Brain microvascular endothelial cell (primary cell): Measurements from ENCODE around the gene ITIH4.

ENCODE experiments used
- DNase-seq: peaks from one replicate; pipeline ENCODE4 v3.0.0-alpha.2; 2020
- H3K27ac ChIP-seq: fragments of 250-450 bp; sonication (Bioruptor Pico); 2 replicates; pipeline ENCODE4 v1.5.1; 2020; ENCODE audit warnings: mild to moderate bottlenecking, moderate library complexity
- H3K27me3 ChIP-seq: fragments of 250-450 bp; sonication (Bioruptor Pico); replicated peaks from 2 replicates; pipeline ENCODE4 v1.5.1; 2020; ENCODE audit warnings: mild to moderate bottlenecking
- H3K36me3 ChIP-seq: fragments of 250-450 bp; sonication (Bioruptor Pico); replicated peaks from 2 replicates; pipeline ENCODE4 v1.5.1; 2020; ENCODE audit warnings: mild to moderate bottlenecking
- H3K4me3 ChIP-seq: 2 replicates; pipeline ENCODE4 v1.5.1; 2011; ENCODE audit warnings: low read depth, mild to moderate bottlenecking, control low read depth, low read length, moderate library complexity
- in situ Hi-C: cut with HindIII; loops from 2 replicates; pipeline ENCODE4 v1.10.0; 2017; ENCODE audit warnings: low sequenced_read_pairs, low pct_ligation_motif_present
- TF ChIP-seq, protein P1 (sequence below): IDR thresholded peaks from 2 replicates; pipeline ENCODE4 v1.5.1; 2011; ENCODE audit warnings: low read depth, mild to moderate bottlenecking, moderate library complexity, low read length, control low read depth, inconsistent platforms; ENCODE audit errors: missing control alignments

ITIH4 gene

DNA sequence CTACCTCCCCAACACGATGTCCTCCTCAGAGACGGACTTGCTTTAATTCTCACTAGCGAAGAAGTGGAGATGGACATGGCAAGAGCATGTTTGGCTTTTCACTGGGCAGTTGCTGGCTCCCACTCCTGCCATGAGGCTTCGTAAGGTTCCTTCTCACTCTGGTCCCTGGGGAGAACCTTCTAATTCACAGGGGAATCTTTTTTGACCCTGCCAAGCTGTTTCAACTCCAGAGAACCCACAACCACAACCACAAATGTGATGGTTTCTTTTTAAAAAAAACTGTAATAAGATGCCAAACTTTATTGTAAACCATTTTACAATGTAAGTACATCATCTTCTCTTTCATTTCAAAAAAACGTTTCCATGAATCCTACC lies 6.0 kb upstream of the ITIH4 start:
- no peak overlapping the region for H3K4me3 ChIP-seq
- no peaks in the 10 kb centered on the region for H3K27me3 ChIP-seq
- no peak for DNase-seq
- TF ChIP-seq, protein P1, sequence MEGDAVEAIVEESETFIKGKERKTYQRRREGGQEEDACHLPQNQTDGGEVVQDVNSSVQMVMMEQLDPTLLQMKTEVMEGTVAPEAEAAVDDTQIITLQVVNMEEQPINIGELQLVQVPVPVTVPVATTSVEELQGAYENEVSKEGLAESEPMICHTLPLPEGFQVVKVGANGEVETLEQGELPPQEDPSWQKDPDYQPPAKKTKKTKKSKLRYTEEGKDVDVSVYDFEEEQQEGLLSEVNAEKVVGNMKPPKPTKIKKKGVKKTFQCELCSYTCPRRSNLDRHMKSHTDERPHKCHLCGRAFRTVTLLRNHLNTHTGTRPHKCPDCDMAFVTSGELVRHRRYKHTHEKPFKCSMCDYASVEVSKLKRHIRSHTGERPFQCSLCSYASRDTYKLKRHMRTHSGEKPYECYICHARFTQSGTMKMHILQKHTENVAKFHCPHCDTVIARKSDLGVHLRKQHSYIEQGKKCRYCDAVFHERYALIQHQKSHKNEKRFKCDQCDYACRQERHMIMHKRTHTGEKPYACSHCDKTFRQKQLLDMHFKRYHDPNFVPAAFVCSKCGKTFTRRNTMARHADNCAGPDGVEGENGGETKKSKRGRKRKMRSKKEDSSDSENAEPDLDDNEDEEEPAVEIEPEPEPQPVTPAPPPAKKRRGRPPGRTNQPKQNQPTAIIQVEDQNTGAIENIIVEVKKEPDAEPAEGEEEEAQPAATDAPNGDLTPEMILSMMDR: no peak
- no peak overlapping the region for H3K27ac ChIP-seq
- in situ Hi-C loops: no loop called here
- H3K36me3 ChIP-seq: no peaks in the 10 kb centered on the region

DNA sequence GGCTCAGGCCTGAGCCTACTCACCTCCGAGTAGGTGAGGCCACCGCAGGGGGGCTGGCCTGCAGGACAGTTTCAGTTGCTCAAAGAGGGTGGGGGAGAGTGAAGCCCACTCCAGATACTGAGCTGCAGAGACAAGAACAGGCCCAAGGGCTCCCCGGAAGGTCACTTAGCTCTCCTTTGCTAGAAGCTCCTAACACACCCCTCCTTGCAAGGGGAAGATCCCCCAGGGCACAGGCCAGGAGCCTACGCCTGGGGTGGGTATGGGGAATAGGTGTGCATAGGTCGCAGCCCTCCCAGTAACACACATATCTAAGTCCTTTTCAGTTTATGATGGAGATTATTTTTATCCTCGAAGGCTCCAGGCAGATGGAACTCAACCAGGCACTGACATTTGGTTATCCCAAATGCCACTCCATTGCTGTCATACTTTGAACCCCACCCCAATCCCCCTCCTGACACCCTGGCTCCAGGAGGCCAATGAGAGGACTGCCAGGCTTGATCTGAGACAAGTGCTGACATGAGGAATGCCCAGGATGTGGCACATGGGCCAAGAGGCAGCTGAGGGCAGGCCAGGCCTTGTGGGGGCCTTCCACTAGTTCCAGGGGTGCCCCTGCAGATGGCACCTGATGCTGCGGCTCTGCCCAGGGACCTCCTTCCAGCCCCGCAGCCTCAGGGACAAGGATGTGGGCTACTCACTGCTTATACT lies 5.4 kb upstream of the ITIH4 start:
- no peaks in the 10 kb centered on the region for H3K36me3 ChIP-seq
- H3K4me3 ChIP-seq: no peak overlapping the region
- TF ChIP-seq, protein P1: no peak
- no peaks in the 10 kb centered on the region for H3K27me3 ChIP-seq
- in situ Hi-C loops: no loop called here
- no peak overlapping the region for H3K27ac ChIP-seq
- no peak for DNase-seq

DNA sequence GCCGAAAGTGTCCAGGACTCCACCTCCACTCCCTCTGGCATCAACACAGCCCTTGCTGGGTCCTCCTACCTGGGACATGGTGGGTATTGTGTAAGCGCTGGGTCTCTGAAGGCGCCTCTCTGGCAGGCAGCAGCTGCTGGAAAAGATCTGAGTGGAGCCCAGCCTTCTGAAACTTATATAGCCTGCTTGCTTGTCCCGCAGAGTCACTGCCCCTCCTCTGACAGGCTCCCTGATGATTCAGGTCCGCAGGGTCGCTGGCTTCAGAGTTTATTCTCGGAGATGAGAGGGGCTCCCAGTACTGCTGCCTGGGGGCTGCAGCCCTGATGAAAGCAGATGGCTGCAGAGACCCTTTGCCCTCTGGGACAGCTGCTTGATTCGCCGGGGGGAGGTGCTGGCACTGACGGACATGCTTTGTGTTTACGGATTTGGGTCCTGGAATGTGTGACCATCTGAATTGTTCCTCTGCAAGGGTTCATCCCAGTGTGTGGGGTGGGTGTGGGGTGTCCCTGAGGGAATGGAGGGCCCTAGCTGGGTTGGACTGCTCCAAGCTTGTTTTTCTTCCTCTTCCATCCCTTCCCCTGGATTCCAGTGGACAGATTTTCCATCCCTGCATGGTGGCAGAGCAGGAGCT lies 4.5 kb upstream of the ITIH4 start, which contains the start of gene MUSTN1:
Gene MUSTN1 (minus strand): TSS at position 149 of the 631 bp plus-strand sequence. CDS start 71 bp downstream, at position 78.
- TF ChIP-seq, protein P1: no peak
- Histone ChIP-seq H3K27me3 (no peaks in the 10 kb centered on the region), H3K36me3 (no peaks in the 10 kb centered on the region), H3K27ac (no peak within 1 kb of the TSS), H3K4me3 (no peak within 1 kb of the TSS)
- DNase-seq: no peak
- in situ Hi-C loops: no loop called here

DNA sequence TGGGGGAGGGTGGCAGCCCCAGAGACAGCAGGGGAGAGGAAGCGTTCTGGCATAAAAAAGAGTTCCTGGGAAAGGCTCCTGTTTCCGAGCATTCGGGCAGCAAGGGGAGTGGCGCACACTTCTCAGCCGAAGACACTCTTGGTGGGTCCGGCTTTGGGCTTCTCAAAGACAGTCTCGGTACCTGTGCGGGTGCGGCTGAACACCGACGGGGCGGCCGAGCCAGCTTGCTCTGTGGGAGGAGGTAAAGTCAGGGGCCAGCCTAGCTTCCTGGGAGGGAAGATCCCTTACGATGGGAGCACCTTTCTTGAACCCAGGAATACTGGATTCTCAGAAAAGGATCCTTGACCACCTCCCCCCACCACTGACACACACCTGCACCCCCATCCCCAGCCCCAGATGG lies 2.7 kb upstream of the ITIH4 start:
- no peaks in the 10 kb centered on the region for H3K27me3 ChIP-seq
- no peaks in the 10 kb centered on the region for H3K36me3 ChIP-seq
- no peak for DNase-seq
- in situ Hi-C loops: no loop called here
- TF ChIP-seq, protein P1: no peak
- H3K4me3 ChIP-seq: no peak overlapping the region
- H3K27ac ChIP-seq: no peak overlapping the region

DNA sequence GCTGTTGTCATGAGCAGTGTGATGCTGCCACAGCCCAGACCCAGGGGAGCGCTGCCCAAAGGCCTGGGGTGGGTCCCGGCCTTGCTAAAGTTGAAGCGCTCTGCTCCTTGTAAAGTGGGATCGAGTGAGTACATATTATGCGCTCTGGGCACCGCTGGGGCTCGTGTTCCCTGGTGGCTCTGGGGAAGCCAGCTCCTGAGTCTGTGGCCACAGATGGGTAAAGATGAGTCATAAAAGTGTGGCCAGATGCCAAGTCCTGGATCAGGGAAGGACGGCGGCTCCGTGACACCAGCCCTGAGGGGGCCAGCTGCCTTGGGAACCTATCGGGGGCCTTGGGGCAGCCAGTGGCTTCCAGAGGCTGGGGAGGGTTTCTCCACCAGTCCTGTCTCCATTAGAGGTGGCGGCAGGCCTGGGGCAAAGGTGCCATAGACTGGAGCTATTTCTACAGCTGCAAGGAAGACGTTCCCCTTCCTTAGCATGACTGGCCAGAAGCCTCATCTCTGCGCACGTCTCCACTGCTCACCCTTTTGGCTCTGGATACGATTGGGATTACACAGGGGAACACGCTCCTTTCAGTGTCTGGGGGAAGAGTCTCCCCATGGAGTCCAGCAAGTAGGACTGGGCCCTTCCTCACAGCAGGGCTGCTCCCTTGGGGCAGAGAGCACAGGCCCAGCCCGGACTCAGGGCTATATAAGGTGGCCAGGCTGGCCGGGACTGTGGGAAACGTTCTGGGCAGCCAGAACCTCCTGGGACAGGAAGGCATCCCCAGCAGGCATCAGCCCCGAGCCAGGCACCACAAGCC lies 1.2 kb upstream of the ITIH4 start:
- in situ Hi-C loops: no loop called here
- Histone ChIP-seq H3K27ac (no peak overlapping the region), H3K4me3 (no peak overlapping the region), H3K36me3 (no peaks in the 10 kb centered on the region), H3K27me3 (no peaks in the 10 kb centered on the region)
- TF ChIP-seq, protein P1: no peak
- peak; percentile 77 for DNase-seq
